ENCODE measurements around the gene PLEKHB2. TPM values are rescaled to one million over a fixed set of nuclear protein-coding genes. Genes with fewer than 3 reads are reported as not detected.
A peak's percentile ranks its signal among the peaks of the same experiment; 100 is the strongest.
"Not testable (repeated sequence)": the region's sequence is repeated elsewhere in the genome, so short reads cannot be mapped to it uniquely, and the experiment has no call there.

The PLEKHB2 gene
- total and polyA plus RNA-seq, 3 donors from 2014 or later: 86.5 to 126 (median 109) TPM

DNA sequence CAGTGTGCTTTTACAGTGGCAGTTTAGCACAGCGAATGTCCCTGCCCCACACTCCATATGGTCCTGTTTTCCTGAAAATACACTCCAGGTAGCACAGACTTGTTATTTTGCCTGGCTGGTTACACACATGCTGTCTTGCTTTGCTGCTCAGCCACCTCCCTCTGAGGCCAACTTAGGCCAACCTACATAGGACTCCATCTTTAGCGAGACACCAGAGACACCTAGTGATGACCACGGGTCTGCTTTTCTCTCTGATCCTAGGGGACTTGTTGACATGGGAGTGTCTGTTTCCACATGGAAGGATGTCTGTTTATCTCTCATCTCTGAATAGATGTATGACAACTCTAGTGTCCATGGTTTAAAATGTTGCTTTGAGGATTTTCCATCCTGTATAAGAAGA lies 43.3 kb downstream of the PLEKHB2 start:
- Histone ChIP-seq H3K27ac (no peak overlapping the region), H3K4me1 (no peaks in the 10 kb centered on the region), H3K4me3 (no peak overlapping the region), H3K36me3 (ENCODE audit: low read depth, missing control alignments) (no peaks in the 10 kb centered on the region), H3K9me3 (no peaks in the 10 kb centered on the region), H3K27me3 (no peaks in the 10 kb centered on the region)
- DNase-seq: peak; percentile 39
- TF ChIP-seq CTCF (IDR thresholded peaks at IDR 0.05) (no peak), POLR2A (IDR thresholded peaks at IDR 0.05) (no peak)
- WGBS, 2 donors: 67 to 82% methylated on average over 3 of the region's 3 CpGs
- intact Hi-C loops (cut with DNase I; ENCODE audit: low total_unique reads): no loop called here

DNA sequence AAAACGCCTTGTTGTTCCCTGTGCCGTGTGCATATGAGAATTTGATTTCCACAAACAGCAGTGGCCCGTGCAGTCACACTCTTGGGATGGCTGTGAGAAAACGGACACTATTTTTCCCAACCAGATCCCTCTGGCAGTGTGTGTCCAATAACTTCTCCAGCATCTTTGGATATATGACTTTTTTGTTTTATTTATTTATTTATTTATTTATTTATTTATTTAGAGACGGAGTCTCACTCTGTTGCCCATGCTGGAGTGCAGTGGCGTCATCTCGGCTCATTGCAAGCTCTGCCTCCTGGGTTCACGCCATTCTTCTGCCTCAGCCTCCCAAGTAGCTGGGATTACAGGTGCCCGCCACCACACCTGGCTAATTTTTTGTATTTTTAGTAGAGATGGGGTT lies 45.0 kb downstream of the PLEKHB2 start:
- H3K27me3 ChIP-seq; H3K9me3 ChIP-seq; H3K36me3 ChIP-seq (ENCODE audit: low read depth, missing control alignments); H3K4me1 ChIP-seq; intact Hi-C loops (cut with DNase I; ENCODE audit: low total_unique reads); H3K27ac ChIP-seq; DNase-seq; H3K4me3 ChIP-seq: not testable (repeated sequence)
- WGBS, 2 donors: 95 to 96% methylated on average over 9 of the region's 9 CpGs

- Histone ChIP-seq H3K36me3 (ENCODE audit: low read depth, missing control alignments) (no peaks in the 10 kb centered on the region), H3K9me3 (no peaks in the 10 kb centered on the region), H3K27me3 (no peaks in the 10 kb centered on the region), H3K4me3 (no peak overlapping the region), H3K4me1 (peaks cover 5% of the 10 kb centered on the region), H3K27ac (no peak overlapping the region)
- 79 to 95% methylated on average over 3 to 6 of the region's 6 CpGs for WGBS, 2 donors
- intact Hi-C loops (cut with DNase I; ENCODE audit: low total_unique reads): no loop called here
- TF ChIP-seq CTCF (IDR thresholded peaks at IDR 0.05): no peak
- no peak for TF ChIP-seq POLR2A (IDR thresholded peaks at IDR 0.05)
- DNase-seq: no peak
Observed at GRCh38 chr2:131151398-131151797, 46.3 kb downstream of the PLEKHB2 start.

GRCh38 chr2:131152074-131152473 lies 46.9 kb downstream of the PLEKHB2 start:
- H3K36me3 ChIP-seq (ENCODE audit: low read depth, missing control alignments): no peaks in the 10 kb centered on the region
- H3K4me1 ChIP-seq: peaks cover 5% of the 10 kb centered on the region
- H3K9me3 ChIP-seq: no peaks in the 10 kb centered on the region
- H3K27ac ChIP-seq: no peak overlapping the region
- 60 to 67% methylated on average over 7 of the region's 7 CpGs for WGBS, 2 donors
- intact Hi-C loops (cut with DNase I; ENCODE audit: low total_unique reads): no loop called here
- H3K27me3 ChIP-seq: no peaks in the 10 kb centered on the region
- no peak for TF ChIP-seq CTCF (IDR thresholded peaks at IDR 0.05)
- TF ChIP-seq POLR2A (IDR thresholded peaks at IDR 0.05): no peak
- no peak overlapping the region for H3K4me3 ChIP-seq
- DNase-seq: no peak

GRCh38 chr2:131153529-131153928 lies 48.4 kb downstream of the PLEKHB2 start:
- intact Hi-C loops (cut with DNase I; ENCODE audit: low total_unique reads): no loop called here
- no peaks in the 10 kb centered on the region for H3K36me3 ChIP-seq (ENCODE audit: low read depth, missing control alignments)
- TF ChIP-seq POLR2A (IDR thresholded peaks at IDR 0.05) (no peak), CTCF (IDR thresholded peaks at IDR 0.05) (no peak)
- H3K27ac ChIP-seq: no peak overlapping the region
- no peaks in the 10 kb centered on the region for H3K9me3 ChIP-seq
- H3K4me3 ChIP-seq: no peak overlapping the region
- DNase-seq: no peak
- peaks cover 5% of the 10 kb centered on the region for H3K4me1 ChIP-seq
- 72 to 75% methylated on average over 3 to 4 of the region's 4 CpGs for WGBS, 2 donors
- no peaks in the 10 kb centered on the region for H3K27me3 ChIP-seq

All from testis (tissue), 3 donors.